Gastroesophageal sphincter (tissue), 4 donors: ENCODE measurements around the gene RANBP3L. TPM values are rescaled to one million over a fixed set of nuclear protein-coding genes. Genes with fewer than 3 reads are reported as not detected.

Experiments
- ATAC-seq: fragments of 150-250 bp; one replicate; pipeline ENCODE4 v1.9.1; 2016; ENCODE audit warnings: mild to moderate bottlenecking, moderate library complexity
- H3K27ac ChIP-seq, 4 donors: fragments of 200-600 bp; sonication (generic) in 3 of 4; 1 replicate in 3 of 4; 2 replicates in 1 of 4; pipeline ENCODE4 v1.5.1; 2016 to 2019
- H3K27me3 ChIP-seq: fragments of 200-600 bp; sonication (generic); one replicate; pipeline ENCODE4 v1.5.1; 2019
- H3K36me3 ChIP-seq, 2 donors: fragments of 200-600 bp; sonication (generic); one replicate each; pipeline ENCODE4 v1.5.1; 2019; ENCODE audit warnings: control low read depth in 1 of 2
- H3K4me1 ChIP-seq, 3 donors: fragments of 200-600 bp; sonication (generic); 1 replicate in 2 of 3; 2 replicates in 1 of 3; pipeline ENCODE4 v1.5.1; 2016 to 2019; ENCODE audit warnings: control low read depth in 2 of 3
- H3K4me3 ChIP-seq, 2 donors: fragments of 200-600 bp; sonication (generic); one replicate each; pipeline ENCODE4 v1.5.1; 2019; ENCODE audit warnings: mild to moderate bottlenecking in 1 of 2, moderate library complexity in 1 of 2
- H3K9me3 ChIP-seq, 3 donors: fragments of 200-600 bp; sonication (generic); one replicate each; pipeline ENCODE4 v1.5.1; 2017 to 2019; ENCODE audit warnings: control low read depth in 2 of 3
- CTCF ChIP-seq, 4 experiments: fragments of 200-600 bp in 2 of 4; fragments of 450-650 bp in 2 of 4; sonication (generic) in 1 of 4; IDR thresholded peaks; one replicate each; pipeline ENCODE4 v1.5.1; 2017 to 2019; ENCODE audit warnings: antibody characterized with exemption in 4 of 4, mild to moderate bottlenecking in 2 of 4, moderate library complexity in 2 of 4
- EP300 ChIP-seq: sonication (generic); formaldehyde crosslinking; IDR thresholded peaks from one replicate; pipeline ENCODE4 v1.6.1; 2017; ENCODE audit warnings: antibody characterized with exemption, mild to moderate bottlenecking
- POLR2A ChIP-seq, 2 donors: fragments of 450-650 bp; IDR thresholded peaks; one replicate each; pipeline ENCODE4 v1.6.1; 2017; ENCODE audit warnings: antibody characterized with exemption in 2 of 2, mild to moderate bottlenecking in 2 of 2, moderate library complexity in 1 of 2
- POLR2AphosphoS5 ChIP-seq: sonication (generic); formaldehyde crosslinking; IDR thresholded peaks from one replicate; pipeline ENCODE4 v1.6.1; 2017; ENCODE audit warnings: antibody characterized with exemption
- WGBS, 2 donors: methylation state at CpG; one replicate each; pipeline ENCODE4 v1.1.5; 2018; ENCODE audit warnings: low coverage in 1 of 2; 5-methylcytosine and 5-hydroxymethylcytosine counted together
- total RNA-seq, 4 donors: library from RNA; depleted of rRNA; stranded (reverse); fragments of >200 nt; gene quantifications; one replicate each; pipeline ENCODE4 v1.1.0, GENCODE V29; 2016

RANBP3L gene
- total RNA-seq, 4 donors from 2014 or later, result 3.4 to 26.0 (median 6.1) TPM

DNA sequence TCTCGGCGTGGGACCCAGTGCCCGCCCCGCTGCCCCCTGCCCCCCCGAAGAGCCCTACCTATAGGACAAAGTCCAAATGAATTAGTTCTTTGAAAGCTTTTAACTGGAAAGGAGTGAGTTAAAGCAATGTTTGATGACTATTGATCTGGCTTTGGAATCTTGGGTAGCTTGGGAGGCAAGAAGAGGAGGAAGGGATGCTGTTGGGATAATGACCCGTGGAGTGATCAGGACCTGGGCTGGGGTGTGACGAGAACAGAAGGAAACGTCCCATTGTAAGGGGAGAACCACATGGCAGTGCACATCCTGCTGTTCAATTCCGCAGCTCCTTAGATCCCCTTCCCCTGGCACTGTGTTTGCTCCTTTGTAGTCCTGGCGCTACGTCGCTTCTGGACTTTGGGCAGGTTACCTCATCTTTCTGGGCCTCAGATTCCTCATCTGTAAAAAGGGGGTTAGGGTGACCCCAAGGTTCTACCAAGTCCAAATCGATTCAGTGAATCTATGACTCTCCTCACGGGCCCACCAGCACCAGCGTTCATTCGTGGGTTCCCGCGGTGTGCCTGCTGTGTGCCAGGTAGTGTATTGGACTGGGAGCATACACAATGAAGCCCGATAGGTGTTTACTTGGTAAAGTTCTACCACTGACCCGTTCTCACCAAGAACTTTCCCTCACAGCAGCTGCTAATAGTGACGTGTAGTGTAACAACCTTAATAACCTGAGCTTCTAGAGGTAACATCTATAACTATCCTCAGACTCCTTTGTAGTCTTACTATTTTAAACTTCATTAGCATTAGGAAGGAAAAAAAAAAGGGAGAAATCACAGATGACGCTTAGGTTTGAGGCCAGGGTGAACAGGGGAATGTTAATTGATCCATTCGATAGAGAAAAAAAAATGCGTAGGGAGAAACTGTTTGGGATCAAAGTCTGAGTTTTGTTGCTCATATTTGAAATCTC, 58.9 kb downstream of the RANBP3L start:
- H3K4me1 ChIP-seq, result peaks cover 20 to 39% (median 20%) of the 10 kb centered on the region in 3 donors
- H3K27ac ChIP-seq, result peak overlapping the region; percentile 93 to 99 (median 98)
- no peak for TF ChIP-seq POLR2AphosphoS5
- TF ChIP-seq EP300, result no peak
- no peak for TF ChIP-seq POLR2A (IDR thresholded peaks at IDR 0.05)
- TF ChIP-seq CTCF (IDR thresholded peaks at IDR 0.05), result no peak
- WGBS, 2 donors, result 75 to 98% methylated on average over 11 to 18 of the region's 24 CpGs
- no peaks in the 10 kb centered on the region for H3K9me3 ChIP-seq
- no peaks in the 10 kb centered on the region for H3K27me3 ChIP-seq
- H3K36me3 ChIP-seq, result no peaks in the 10 kb centered on the region
- ATAC-seq, result no peak
- H3K4me3 ChIP-seq, result peak overlapping the region; percentile 82 to 98

DNA sequence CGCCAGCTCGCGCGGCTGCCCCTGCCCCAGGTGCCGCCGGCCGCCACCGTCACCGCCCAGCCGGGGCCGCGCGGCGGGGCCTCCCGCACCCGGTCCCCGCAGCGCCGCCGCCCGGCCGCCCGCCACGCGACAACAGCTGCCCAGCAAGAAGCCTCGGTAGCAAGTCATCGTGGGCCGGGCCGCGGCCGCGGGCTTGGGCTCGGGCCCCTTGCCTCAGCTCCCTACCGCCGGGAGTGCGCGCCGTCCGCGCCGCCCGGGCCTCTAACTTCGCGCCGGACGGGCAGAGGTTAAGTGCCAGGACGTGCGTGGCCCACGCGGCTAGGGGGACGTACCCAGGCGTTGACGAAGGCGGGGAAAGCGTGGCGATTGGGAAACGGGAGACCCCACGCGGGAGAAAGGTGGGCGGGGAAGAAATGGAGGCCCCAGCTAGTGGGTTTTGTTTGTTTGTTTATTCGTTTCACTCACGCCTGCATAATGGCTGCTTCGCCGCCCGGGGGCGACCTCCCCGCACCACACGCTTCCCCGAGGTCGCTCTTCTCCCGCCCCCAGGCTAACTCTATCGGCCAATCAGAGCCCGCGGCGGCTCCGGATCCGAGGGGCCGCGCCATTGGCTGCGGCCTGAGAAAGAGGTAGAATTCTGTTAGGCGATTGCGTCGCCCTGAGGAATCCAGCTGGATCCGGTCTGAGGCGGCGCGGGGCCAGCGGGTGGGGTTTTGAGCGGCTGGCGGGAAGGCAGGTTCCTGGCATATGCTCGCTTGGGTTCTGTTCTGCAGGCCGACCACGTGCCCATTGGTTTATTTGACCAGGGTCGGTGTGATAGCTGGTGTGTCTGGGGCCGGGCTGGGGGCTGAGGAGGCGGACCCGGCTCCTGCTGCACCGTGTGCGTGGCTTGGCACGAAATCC, 59.8 kb downstream of the RANBP3L start, which contains the start of gene NADK2:
TSS of gene NADK2 (minus strand) at position 295 of the 903 bp plus-strand sequence. CDS start at position 168, 127 bp downstream.
- no peaks in the 10 kb centered on the region for H3K9me3 ChIP-seq
- H3K27ac ChIP-seq, result peak within 1 kb of the TSS; percentile 93 to 99 (median 98)
- 1% methylated on average over 12 of the region's 100 CpGs; no CpG with 5 or more reads in 1 of the 2 donors for WGBS, 2 donors
- peaks cover 20 to 49% (median 23%) of the 10 kb centered on the region in 3 donors for H3K4me1 ChIP-seq
- no peaks in the 10 kb centered on the region for H3K27me3 ChIP-seq
- peak within 1 kb of the TSS; percentile 82 to 98 for H3K4me3 ChIP-seq
- no peaks in the 10 kb centered on the region for H3K36me3 ChIP-seq
- peak; percentile 95 for ATAC-seq
- peak; percentile 81 to 84 for TF ChIP-seq POLR2A (IDR thresholded peaks at IDR 0.05)
- peak; percentile 46 to 75 (median 58) for TF ChIP-seq CTCF (IDR thresholded peaks at IDR 0.05)
- no peak for TF ChIP-seq EP300
- TF ChIP-seq POLR2AphosphoS5, result peak; percentile 71

DNA sequence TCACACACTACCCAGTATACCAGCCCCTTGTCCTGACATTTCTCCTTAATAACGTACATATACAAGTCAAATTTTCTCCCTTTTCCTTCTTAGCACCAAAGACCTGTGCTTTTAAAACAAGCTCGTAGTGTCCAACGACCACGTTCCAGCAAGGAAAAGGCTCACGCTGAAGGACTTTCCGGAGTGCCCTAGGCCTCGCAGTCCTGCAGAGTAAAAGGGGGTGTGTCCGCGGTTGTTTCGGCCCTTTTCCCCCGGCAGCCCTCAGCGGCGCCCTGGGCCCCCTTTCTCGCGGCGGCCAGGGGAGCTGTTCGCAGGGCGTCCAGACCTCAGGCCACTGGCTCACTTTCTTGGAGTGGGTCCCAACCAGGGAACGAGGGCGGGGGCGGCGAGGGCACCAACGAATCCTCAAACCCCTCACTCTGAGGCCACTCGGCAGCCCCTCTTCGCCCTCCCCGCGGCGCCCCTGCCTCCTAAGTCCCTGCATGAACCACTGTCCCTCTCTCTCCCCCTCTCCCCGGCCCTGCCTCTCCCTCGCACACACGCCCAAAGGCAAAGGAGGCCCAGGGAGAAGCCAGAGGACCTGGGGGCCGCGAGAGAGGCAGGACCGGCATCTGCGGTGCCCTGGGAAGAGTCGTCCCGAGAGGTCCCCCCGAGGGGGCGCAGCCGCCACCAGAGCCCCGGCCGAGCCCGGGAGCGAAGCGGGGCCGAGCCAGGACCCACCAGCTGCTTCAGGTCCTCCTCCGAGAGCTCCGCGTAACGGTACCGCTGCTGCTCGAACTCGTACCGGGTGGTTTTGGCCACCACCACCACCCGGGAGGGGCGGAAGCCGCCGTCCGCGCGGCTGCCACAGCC, 60.7 kb downstream of the RANBP3L start:
- H3K4me3 ChIP-seq, result peak overlapping the region; percentile 82 to 98
- peaks cover 20 to 57% (median 27%) of the 10 kb centered on the region in 3 donors for H3K4me1 ChIP-seq
- H3K27ac ChIP-seq, result peak overlapping the region; percentile 93 to 99 (median 98)
- no peaks in the 10 kb centered on the region for H3K36me3 ChIP-seq
- peak; percentile 3 for TF ChIP-seq POLR2AphosphoS5
- no peak for TF ChIP-seq CTCF (IDR thresholded peaks at IDR 0.05)
- H3K27me3 ChIP-seq, result no peaks in the 10 kb centered on the region
- no peaks in the 10 kb centered on the region for H3K9me3 ChIP-seq
- peak; percentile 29 for ATAC-seq
- WGBS, 2 donors, result 0 to 13% methylated on average over 1 to 12 of the region's 61 CpGs
